Ovary (tissue), 9 donors: Measurements from ENCODE around the gene PKN1. TPM values are rescaled to one million over a fixed set of nuclear protein-coding genes. Genes with fewer than 3 reads are reported as not detected.
"Not testable (repeated sequence)": the region's sequence is repeated elsewhere in the genome, so short reads cannot be mapped to it uniquely, and the experiment has no call there.

ENCODE experiments used
- DNase-seq, 5 donors: peaks; one replicate each; pipeline ENCODE4 v3.0.0-alpha.2; 2019 to 2020
- H3K27ac ChIP-seq, 2 donors: fragments of 200-600 bp; one replicate each; pipeline versions ENCODE4 v1.5.1 to v1.8.0; 2019 to 2022
- H3K27me3 ChIP-seq: fragments of 200-600 bp; one replicate; pipeline ENCODE4 v1.8.0; 2022
- H3K36me3 ChIP-seq: fragments of 200-600 bp; sonication (generic); one replicate; pipeline ENCODE4 v1.5.1; 2019
- H3K4me1 ChIP-seq: one replicate; pipeline ENCODE4 v1.8.1; 2013; ENCODE audit warnings: mild to moderate bottlenecking, moderate library complexity; ENCODE audit not compliant: insufficient read depth
- H3K4me3 ChIP-seq: fragments of 200-600 bp; sonication (generic); one replicate; pipeline ENCODE4 v1.5.1; 2017
- H3K9me3 ChIP-seq, 2 donors: fragments of 200-600 bp in 1 of 2; sonication (generic) in 1 of 2; one replicate each; pipeline versions ENCODE4 v1.5.1 to v1.8.1; 2013 to 2019; ENCODE audit warnings: mild to moderate bottlenecking in 1 of 2, moderate library complexity in 1 of 2
- CTCF ChIP-seq, 3 donors: fragments of 450-650 bp in 2 of 3; fragments of 200-600 bp in 1 of 3; IDR thresholded peaks; one replicate each; pipeline versions ENCODE4 v1.5.1 to v1.8.0; 2016 to 2022; ENCODE audit warnings: antibody characterized with exemption in 3 of 3, mild to moderate bottlenecking in 1 of 3
- EP300 ChIP-seq: sonication (generic); formaldehyde crosslinking; IDR thresholded peaks from one replicate; pipeline ENCODE4 v1.6.1; 2017; ENCODE audit warnings: antibody characterized with exemption
- POLR2A ChIP-seq: fragments of 450-650 bp; IDR thresholded peaks from one replicate; pipeline ENCODE4 v1.6.1; 2017; ENCODE audit warnings: antibody characterized with exemption, mild to moderate bottlenecking, moderate library complexity
- WGBS, 3 donors: extraction: QIAGEN DNeasy Blood & Tissue Kit in 1 of 3; methylation state at CpG; one replicate each; pipeline versions ENCODE4 v1.1.5 to v1.1.7; 2013 to 2017; 5-methylcytosine and 5-hydroxymethylcytosine counted together
- intact Hi-C, 4 donors: fragments of 100-400 bp; cut with DNase I; formaldehyde crosslinking; loops; one replicate each; pipeline versions ENCODE4 v1.11.0 to v1.15.1; 2022 to 2023
- polyA plus RNA-seq, 2 donors: library from polyadenylated mRNA; stranded (reverse); fragments of 200-250 nt in 1 of 2; fragments of 350-450 nt in 1 of 2; fragmentation: Illumina TruSeq in 1 of 2; extraction: RNeasy Lipid Tissue Mini Kit (QIAGEN cat#74804) in 1 of 2; gene quantifications; one replicate each; pipeline ENCODE4 v1.2.3, GENCODE V29; 2013 to 2014
- total RNA-seq, 7 donors: library from RNA; depleted of rRNA in 2 of 7; stranded (reverse); fragments of >200 nt in 2 of 7; fragmentation: NEBNext Ultra II Directional in 3 of 7; extraction: Animal tissue kit (Norgen Biotek cat#: 25700) in 3 of 7; gene quantifications; one replicate each; pipeline versions ENCODE4 v1.1.0 to v1.2.4, GENCODE V29; 2016 to 2023
- donor health status: DM: no; HTN: no; CAD: no; lungs with moderate emphysema.
- donor health status: DM: no; HTN: no; CAD: no.
- donor health status: Bipolar disorder and iron deficiency.
- donor health status: DM: yes; HTN: yes; CAD: no.
- donor health status: DM: no; HTN: no; CAD: no.
- donor health status: DM: yes; HTN: yes; CAD: no.

The PKN1 gene
- total and polyA plus RNA-seq, 9 donors: 16.6 to 128 (median 68.6) TPM

GRCh38 chr19:14449321-14449720 lies 16.2 kb downstream of the PKN1 start:
- intact Hi-C loops: no loop called here
- no peak for DNase-seq
- H3K27me3 ChIP-seq: no peaks in the 10 kb centered on the region
- no peaks in the 10 kb centered on the region for H3K4me1 ChIP-seq
- no peak overlapping the region for H3K27ac ChIP-seq
- H3K4me3 ChIP-seq: no peak overlapping the region
- WGBS, 3 donors: 89 to 94% (median 93%) methylated on average over 6 of the region's 6 CpGs
- no peaks in the 10 kb centered on the region for H3K9me3 ChIP-seq
- TF ChIP-seq EP300 (no peak), POLR2A (no peak), CTCF (IDR thresholded peaks at IDR 0.05) (no peak)
- no peaks in the 10 kb centered on the region for H3K36me3 ChIP-seq

GRCh38 chr19:14450168-14450874 lies 17.2 kb downstream of the PKN1 start:
- intact Hi-C loops: no loop called here
- no peaks in the 10 kb centered on the region for H3K27me3 ChIP-seq
- TF ChIP-seq CTCF (IDR thresholded peaks at IDR 0.05): no peak
- no peak for TF ChIP-seq POLR2A
- no peak for TF ChIP-seq EP300
- H3K9me3 ChIP-seq: no peaks in the 10 kb centered on the region
- H3K4me3 ChIP-seq: no peak overlapping the region
- no peaks in the 10 kb centered on the region for H3K36me3 ChIP-seq
- no peaks in the 10 kb centered on the region for H3K4me1 ChIP-seq
- whole genome bisulfite sequencing, 3 donors: 77 to 81% (median 78%) methylated on average over 30 of the region's 30 CpGs
- no peak overlapping the region for H3K27ac ChIP-seq
- peak in 2 of 5 donors; percentile 36 to 49 for DNase-seq

- no peak for DNase-seq
- 97% methylated on average over 19 of the region's 19 CpGs for WGBS, 3 donors
- TF ChIP-seq EP300: no peak
- TF ChIP-seq POLR2A: no peak
- no peak for TF ChIP-seq CTCF (IDR thresholded peaks at IDR 0.05)
- Histone ChIP-seq H3K9me3 (no peaks in the 10 kb centered on the region), H3K27me3 (no peaks in the 10 kb centered on the region), H3K27ac (no peak overlapping the region), H3K4me3 (no peak overlapping the region), H3K36me3 (no peaks in the 10 kb centered on the region), H3K4me1 (no peaks in the 10 kb centered on the region)
- intact Hi-C loops: no loop called here
Observed at GRCh38 chr19:14450876-14451275, 17.8 kb downstream of the PKN1 start.

- H3K27me3 ChIP-seq, H3K9me3 ChIP-seq, H3K4me1 ChIP-seq, H3K4me3 ChIP-seq, H3K27ac ChIP-seq, DNase-seq, intact Hi-C loops, H3K36me3 ChIP-seq: not testable (repeated sequence)
- 96 to 99% (median 97%) methylated on average over 3 of the region's 3 CpGs for WGBS, 3 donors
Observed at GRCh38 chr19:14452303-14452702, 19.2 kb downstream of the PKN1 start.

- Histone ChIP-seq H3K9me3 (no peaks in the 10 kb centered on the region), H3K27ac (no peak overlapping the region), H3K36me3 (no peaks in the 10 kb centered on the region), H3K4me1 (no peaks in the 10 kb centered on the region), H3K27me3 (no peaks in the 10 kb centered on the region), H3K4me3 (no peak overlapping the region)
- 71 to 79% (median 74%) methylated on average over 5 of the region's 5 CpGs for WGBS, 3 donors
- no peak for DNase-seq
- TF ChIP-seq EP300: no peak
- no peak for TF ChIP-seq CTCF (IDR thresholded peaks at IDR 0.05)
- TF ChIP-seq POLR2A: no peak
- intact Hi-C loops: no loop called here
Observed at GRCh38 chr19:14459703-14460102, 26.6 kb downstream of the PKN1 start.
